Urinary bladder (tissue), 4 donors: ENCODE measurements around the gene WDR70. TPM values are rescaled to one million over a fixed set of nuclear protein-coding genes. Genes with fewer than 3 reads are reported as not detected.
"Not testable (repeated sequence)": the region's sequence is repeated elsewhere in the genome, so short reads cannot be mapped to it uniquely, and the experiment has no call there.

Source experiments
- DNase-seq: peaks from one replicate; pipeline ENCODE4 v3.0.0-alpha.2; 2015; ENCODE audit errors: extremely low spot score
- H3K27ac ChIP-seq: one replicate; pipeline ENCODE4 v1.5.1; 2013; ENCODE audit warnings: low read depth, mild to moderate bottlenecking, moderate library complexity
- H3K36me3 ChIP-seq: one replicate; pipeline ENCODE4 v1.6.1; 2013; ENCODE audit warnings: mild to moderate bottlenecking, moderate library complexity; ENCODE audit not compliant: insufficient read depth
- H3K4me1 ChIP-seq: one replicate; pipeline ENCODE4 v1.6.1; 2013; ENCODE audit warnings: mild to moderate bottlenecking, moderate library complexity; ENCODE audit not compliant: insufficient read depth
- H3K4me3 ChIP-seq: one replicate; pipeline ENCODE4 v1.5.1; 2013; ENCODE audit warnings: low read depth, low read length
- WGBS: extraction: QIAGEN DNeasy Blood & Tissue Kit; methylation state at CpG from one replicate; pipeline ENCODE4 v1.1.7; 2013; 5-methylcytosine and 5-hydroxymethylcytosine counted together
- polyA plus RNA-seq: library from polyadenylated mRNA; stranded (reverse); fragments of 200-250 nt; gene quantifications from one replicate; pipeline ENCODE4 v1.2.3, GENCODE V29; 2013
- total RNA-seq: library from RNA; depleted of rRNA; stranded (reverse); fragments of >200 nt; gene quantifications from one replicate; pipeline ENCODE4 v1.2.3, GENCODE V29; 2014
- donor health status: healthy with polysubstance abuse.
- donor health status: healthy.

The WDR70 gene
- total and polyA plus RNA-seq, 2 donors = 19.3 to 48.3 TPM

GRCh38 chr5:37506722-37507121, 127.6 kb downstream of the WDR70 start:
- H3K27ac ChIP-seq = no peak overlapping the region
- H3K36me3 ChIP-seq = no peaks in the 10 kb centered on the region
- no peaks in the 10 kb centered on the region for H3K4me1 ChIP-seq
- no peak overlapping the region for H3K4me3 ChIP-seq
- no peak for DNase-seq
- WGBS = 92% methylated on average over 5 of the region's 5 CpGs

GRCh38 chr5:37511646-37512045, 132.5 kb downstream of the WDR70 start:
- no peak for DNase-seq
- H3K4me1 ChIP-seq = no peaks in the 10 kb centered on the region
- no peak overlapping the region for H3K4me3 ChIP-seq
- H3K36me3 ChIP-seq = no peaks in the 10 kb centered on the region
- 96% methylated on average over 1 of the region's 1 CpG for WGBS
- H3K27ac ChIP-seq = no peak overlapping the region

- H3K27ac ChIP-seq = no peak overlapping the region
- H3K4me1 ChIP-seq = no peaks in the 10 kb centered on the region
- DNase-seq = no peak
- H3K4me3 ChIP-seq = no peak overlapping the region
- WGBS = 88% methylated on average over 1 of the region's 1 CpG
- H3K36me3 ChIP-seq = peaks cover 3% of the 10 kb centered on the region
Measured at GRCh38 chr5:37514946-37515345, 135.8 kb downstream of the WDR70 start.

- no peak overlapping the region for H3K27ac ChIP-seq
- H3K4me1 ChIP-seq = no peaks in the 10 kb centered on the region
- H3K36me3 ChIP-seq = peaks cover 3% of the 10 kb centered on the region
- whole genome bisulfite sequencing = 98% methylated on average over 3 of the region's 3 CpGs
- H3K4me3 ChIP-seq = no peak overlapping the region
- DNase-seq = no peak
Measured at GRCh38 chr5:37517686-37518085, 138.6 kb downstream of the WDR70 start.

GRCh38 chr5:37518356-37518755, 139.2 kb downstream of the WDR70 start:
- not testable (repeated sequence) for H3K4me3 ChIP-seq, H3K27ac ChIP-seq, H3K4me1 ChIP-seq, H3K36me3 ChIP-seq, DNase-seq
- WGBS = over 99% methylated on average over 5 of the region's 5 CpGs

GRCh38 chr5:37519304-37519703, 140.2 kb downstream of the WDR70 start:
- Histone ChIP-seq H3K27ac (no peak overlapping the region), H3K4me1 (no peaks in the 10 kb centered on the region), H3K36me3 (peaks cover 3% of the 10 kb centered on the region), H3K4me3 (no peak overlapping the region)
- over 99% methylated on average over 43 of the region's 43 CpGs for WGBS
- DNase-seq = no peak

GRCh38 chr5:37519807-37520206, 140.7 kb downstream of the WDR70 start:
- DNase-seq = no peak
- H3K27ac ChIP-seq = no peak overlapping the region
- no peak overlapping the region for H3K4me3 ChIP-seq
- WGBS = 93% methylated on average over 1 of the region's 1 CpG
- H3K36me3 ChIP-seq = peaks cover 3% of the 10 kb centered on the region
- H3K4me1 ChIP-seq = no peaks in the 10 kb centered on the region

- no peak overlapping the region for H3K27ac ChIP-seq
- peaks cover 3% of the 10 kb centered on the region for H3K36me3 ChIP-seq
- WGBS = 94% methylated on average over 1 of the region's 1 CpG
- no peak overlapping the region for H3K4me3 ChIP-seq
- DNase-seq = no peak
- no peaks in the 10 kb centered on the region for H3K4me1 ChIP-seq
Measured at GRCh38 chr5:37520811-37521210, 141.7 kb downstream of the WDR70 start.

- H3K27ac ChIP-seq = no peak overlapping the region
- 98% methylated on average over 13 of the region's 13 CpGs for WGBS
Measured at GRCh38 chr5:37532976-37533740, 154.0 kb downstream of the WDR70 start.

GRCh38 chr5:37533851-37534250, 154.7 kb downstream of the WDR70 start:
- H3K4me3 ChIP-seq = no peak overlapping the region
- H3K27ac ChIP-seq = no peak overlapping the region
- no peaks in the 10 kb centered on the region for H3K36me3 ChIP-seq
- no peak for DNase-seq
- 97% methylated on average over 6 of the region's 6 CpGs for WGBS
- H3K4me1 ChIP-seq = no peaks in the 10 kb centered on the region

More at GRCh38 chr5:37532976-37533740, 154.0 kb downstream of the WDR70 start:
- DNase-seq = no peak
- no peaks in the 10 kb centered on the region for H3K36me3 ChIP-seq
- no peaks in the 10 kb centered on the region for H3K4me1 ChIP-seq
- no peak overlapping the region for H3K4me3 ChIP-seq

GRCh38 chr5:37539459-37539858, 160.3 kb downstream of the WDR70 start:
- no peak for DNase-seq
- Histone ChIP-seq H3K27ac (no peak overlapping the region), H3K4me1 (no peaks in the 10 kb centered on the region), H3K36me3 (no peaks in the 10 kb centered on the region), H3K4me3 (no peak overlapping the region)
- 95% methylated on average over 3 of the region's 3 CpGs for WGBS

GRCh38 chr5:37543216-37543615, 164.1 kb downstream of the WDR70 start:
- no peaks in the 10 kb centered on the region for H3K36me3 ChIP-seq
- DNase-seq = no peak
- no peak overlapping the region for H3K4me3 ChIP-seq
- WGBS = 95% methylated on average over 1 of the region's 1 CpG
- H3K27ac ChIP-seq = no peak overlapping the region
- H3K4me1 ChIP-seq = no peaks in the 10 kb centered on the region

- H3K4me1 ChIP-seq = no peaks in the 10 kb centered on the region
- no peak overlapping the region for H3K27ac ChIP-seq
- no peak overlapping the region for H3K4me3 ChIP-seq
- no peak for DNase-seq
- H3K36me3 ChIP-seq = no peaks in the 10 kb centered on the region
Measured at GRCh38 chr5:37549411-37549810, 170.3 kb downstream of the WDR70 start.

GRCh38 chr5:37552161-37552560, 173.0 kb downstream of the WDR70 start:
- no peaks in the 10 kb centered on the region for H3K36me3 ChIP-seq
- no peak for DNase-seq
- WGBS = 51% methylated on average over 3 of the region's 3 CpGs

More at GRCh38 chr5:37552161-37552560, 173.0 kb downstream of the WDR70 start:
- H3K27ac ChIP-seq = no peak overlapping the region
- no peaks in the 10 kb centered on the region for H3K4me1 ChIP-seq
- H3K4me3 ChIP-seq = no peak overlapping the region
